Kidney epithelial cell (primary cell): Measurements from ENCODE around the gene SLC12A7. TPM values are rescaled to one million over a fixed set of nuclear protein-coding genes. Genes with fewer than 3 reads are reported as not detected.

ENCODE experiments used
- DNase-seq: peaks from one replicate; pipeline ENCODE4 v3.0.0-alpha.2; 2010; ENCODE audit warnings: low read depth
- H3K27me3 ChIP-seq: 2 replicates; pipeline ENCODE4 v1.6.0; 2011; ENCODE audit warnings: low read length; ENCODE audit not compliant: control insufficient read depth, insufficient read depth
- H3K36me3 ChIP-seq: 2 replicates; pipeline ENCODE4 v1.5.1; 2011; ENCODE audit warnings: low read length; ENCODE audit not compliant: control insufficient read depth, insufficient read depth
- H3K4me3 ChIP-seq: 2 replicates; pipeline ENCODE4 v1.5.1; 2011; ENCODE audit warnings: low read depth, mild to moderate bottlenecking, control low read depth, low read length
- total RNA-seq: library from RNA; depleted of rRNA; stranded (reverse); fragments of >200 nt; gene quantifications from 2 replicates; pipeline ENCODE4 v1.2.3, GENCODE V29; 2015
- TF ChIP-seq, protein P1 (sequence below): IDR thresholded peaks from 2 replicates; pipeline ENCODE4 v1.5.1; 2011; ENCODE audit warnings: mild to moderate bottlenecking, moderate library complexity, low read length, control low read depth, inconsistent platforms; ENCODE audit not compliant: insufficient read depth, poor library complexity, severe bottlenecking

SLC12A7 gene
- total RNA-seq, 1 donor from 2014 or later, result 50.3 TPM

DNA sequence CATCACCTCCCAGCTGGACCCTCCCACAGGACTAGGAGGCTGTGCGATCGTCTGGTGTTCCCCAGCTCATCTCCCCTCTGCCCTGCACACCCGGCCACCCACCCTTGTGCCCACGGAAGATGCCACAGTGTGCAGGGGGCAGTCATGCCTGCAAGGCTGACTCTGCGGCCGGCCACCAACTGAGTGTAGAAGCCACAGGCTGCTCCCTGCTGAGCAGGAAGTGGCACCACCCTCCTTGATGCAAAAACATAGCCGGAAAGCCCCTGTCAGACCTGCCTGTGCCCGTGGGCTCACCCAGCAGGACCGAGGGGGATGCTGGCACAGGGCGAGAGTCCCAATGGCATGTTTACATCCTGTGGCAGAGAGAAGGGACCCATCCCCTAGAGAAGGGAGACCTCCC lies 40.3 kb upstream of the SLC12A7 start:
- DNase-seq, result no peak
- TF ChIP-seq, protein P1, sequence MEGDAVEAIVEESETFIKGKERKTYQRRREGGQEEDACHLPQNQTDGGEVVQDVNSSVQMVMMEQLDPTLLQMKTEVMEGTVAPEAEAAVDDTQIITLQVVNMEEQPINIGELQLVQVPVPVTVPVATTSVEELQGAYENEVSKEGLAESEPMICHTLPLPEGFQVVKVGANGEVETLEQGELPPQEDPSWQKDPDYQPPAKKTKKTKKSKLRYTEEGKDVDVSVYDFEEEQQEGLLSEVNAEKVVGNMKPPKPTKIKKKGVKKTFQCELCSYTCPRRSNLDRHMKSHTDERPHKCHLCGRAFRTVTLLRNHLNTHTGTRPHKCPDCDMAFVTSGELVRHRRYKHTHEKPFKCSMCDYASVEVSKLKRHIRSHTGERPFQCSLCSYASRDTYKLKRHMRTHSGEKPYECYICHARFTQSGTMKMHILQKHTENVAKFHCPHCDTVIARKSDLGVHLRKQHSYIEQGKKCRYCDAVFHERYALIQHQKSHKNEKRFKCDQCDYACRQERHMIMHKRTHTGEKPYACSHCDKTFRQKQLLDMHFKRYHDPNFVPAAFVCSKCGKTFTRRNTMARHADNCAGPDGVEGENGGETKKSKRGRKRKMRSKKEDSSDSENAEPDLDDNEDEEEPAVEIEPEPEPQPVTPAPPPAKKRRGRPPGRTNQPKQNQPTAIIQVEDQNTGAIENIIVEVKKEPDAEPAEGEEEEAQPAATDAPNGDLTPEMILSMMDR, result no peak
- no peak overlapping the region for H3K4me3 ChIP-seq
- H3K27me3 ChIP-seq, result peaks cover 57% of the 10 kb centered on the region
- H3K36me3 ChIP-seq, result no peaks in the 10 kb centered on the region

DNA sequence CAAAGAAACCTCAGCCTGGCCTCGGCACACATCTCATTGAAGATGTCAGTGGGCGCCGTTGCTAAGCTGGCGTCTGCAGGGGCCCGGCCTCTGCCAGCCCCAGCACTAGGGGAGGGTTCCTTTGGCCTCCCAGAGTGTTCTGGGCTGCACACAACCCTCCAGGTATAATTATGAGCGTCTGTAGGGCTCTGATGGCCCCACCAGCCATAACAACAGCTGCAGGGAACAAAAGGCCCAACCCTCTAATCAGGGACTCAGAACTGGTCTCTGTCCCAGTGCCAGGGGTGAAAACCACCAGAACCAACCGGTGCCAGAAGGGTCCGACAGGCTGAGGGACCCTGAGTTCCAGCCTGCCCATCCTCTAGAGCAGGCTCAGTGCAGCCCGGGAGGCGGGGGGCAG lies 39.5 kb upstream of the SLC12A7 start:
- no peak for DNase-seq
- Histone ChIP-seq H3K4me3 (no peak overlapping the region), H3K36me3 (no peaks in the 10 kb centered on the region), H3K27me3 (peaks cover 49% of the 10 kb centered on the region)
- TF ChIP-seq, protein P1, result no peak

DNA sequence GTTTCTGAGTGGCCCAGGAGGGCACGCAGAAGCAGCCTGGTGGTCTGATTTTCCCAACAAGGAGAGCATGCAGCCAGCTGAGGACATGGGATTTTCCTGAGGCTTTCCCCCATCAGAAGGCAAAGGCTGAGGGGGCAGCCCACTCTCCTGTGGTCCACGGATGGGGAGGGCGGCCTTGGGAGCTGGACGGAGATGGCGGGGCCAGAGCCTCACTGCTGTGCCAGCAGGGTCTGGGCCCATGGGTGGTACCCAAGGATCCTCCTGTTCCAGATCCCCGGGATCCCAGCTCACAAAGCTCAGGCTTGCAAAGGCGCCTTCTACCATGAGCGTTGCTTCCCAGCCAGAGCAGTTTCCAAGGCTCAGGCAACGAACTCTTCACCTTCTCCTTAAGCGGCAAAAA lies 39.0 kb upstream of the SLC12A7 start:
- TF ChIP-seq, protein P1, result no peak
- DNase-seq, result no peak
- Histone ChIP-seq H3K36me3 (no peaks in the 10 kb centered on the region), H3K27me3 (peaks cover 45% of the 10 kb centered on the region), H3K4me3 (no peak overlapping the region)

DNA sequence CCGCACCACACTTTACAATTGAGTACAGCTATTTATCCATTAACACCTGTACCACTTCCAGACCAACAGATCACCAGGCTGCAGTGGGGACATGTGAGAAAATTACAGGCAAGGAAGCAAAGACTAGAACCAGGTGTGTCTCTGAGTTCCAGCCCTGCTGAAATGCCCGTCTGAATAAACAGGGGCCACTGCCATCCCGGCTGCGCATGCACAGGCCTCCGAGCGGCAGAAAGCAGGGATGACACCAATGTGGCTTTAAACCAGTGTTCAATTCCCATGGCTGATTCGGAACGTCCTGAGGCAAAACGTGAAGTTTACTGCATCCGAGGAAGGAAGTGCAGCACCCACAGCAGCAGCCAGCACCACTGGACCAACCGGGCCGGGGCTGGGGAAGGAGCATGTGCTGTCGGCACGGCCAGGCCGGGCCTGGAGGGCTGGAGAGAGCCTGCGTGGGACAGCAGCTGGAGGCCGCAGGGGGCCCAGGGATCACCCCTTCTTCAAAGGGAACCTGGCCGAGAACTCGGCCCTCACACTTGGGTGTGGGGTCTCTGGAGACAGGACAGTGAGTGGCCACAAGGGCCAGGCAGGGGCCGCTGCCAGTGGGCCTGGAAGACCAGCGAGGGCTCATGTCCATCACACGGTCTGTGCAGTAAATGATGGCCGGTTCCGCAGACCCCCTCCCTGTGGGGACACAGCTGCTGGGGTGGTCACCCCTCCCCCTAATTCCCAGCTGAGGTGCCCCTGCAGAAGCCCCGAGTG lies 33.0 kb upstream of the SLC12A7 start:
- Histone ChIP-seq H3K4me3 (no peak overlapping the region), H3K27me3 (peaks cover 18% of the 10 kb centered on the region), H3K36me3 (no peaks in the 10 kb centered on the region)
- TF ChIP-seq, protein P1, result no peak
- DNase-seq, result no peak

DNA sequence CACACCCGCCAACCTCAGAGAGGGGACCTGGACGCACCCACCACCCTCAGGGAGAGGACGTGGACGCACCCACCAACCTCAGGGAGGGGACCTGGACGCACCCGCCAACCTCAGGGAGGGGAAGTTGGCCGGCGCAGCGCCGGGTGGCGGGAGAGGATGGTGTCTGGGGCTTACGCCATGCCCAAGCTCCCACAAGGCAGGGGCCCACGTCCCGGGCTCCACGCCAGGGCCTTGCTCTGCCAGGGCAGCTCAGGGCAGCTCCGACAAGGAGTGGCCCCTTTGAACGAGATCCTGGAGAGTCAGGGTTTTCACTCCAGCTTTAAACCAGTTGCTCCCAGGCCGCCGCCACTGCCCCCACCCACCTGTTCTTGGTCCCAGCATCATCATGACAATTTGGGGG lies 32.2 kb upstream of the SLC12A7 start:
- no peak for DNase-seq
- Histone ChIP-seq H3K4me3 (no peak overlapping the region), H3K36me3 (no peaks in the 10 kb centered on the region), H3K27me3 (peaks cover 20% of the 10 kb centered on the region)
- TF ChIP-seq, protein P1, result no peak

DNA sequence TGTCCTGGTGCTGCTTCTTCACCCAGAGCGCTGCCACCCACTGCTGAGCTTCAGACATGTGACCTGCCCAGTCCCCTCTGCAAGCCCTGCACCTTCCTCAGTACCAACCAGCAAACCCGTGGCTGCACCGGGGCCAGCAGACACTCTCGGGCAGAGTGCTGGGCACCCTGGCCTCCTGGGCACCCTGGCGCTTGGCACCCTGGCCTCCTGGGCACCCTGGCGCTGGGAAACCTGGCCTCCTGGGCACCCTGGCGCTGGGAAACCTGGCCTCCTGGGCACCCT lies 31.7 kb upstream of the SLC12A7 start:
- TF ChIP-seq, protein P1, result no peak
- no peak for DNase-seq
- H3K4me3 ChIP-seq, result no peak overlapping the region
- peaks cover 22% of the 10 kb centered on the region for H3K27me3 ChIP-seq
- no peaks in the 10 kb centered on the region for H3K36me3 ChIP-seq
